HG03378 (cell line): ENCODE results near the gene SYNE4.

Experiments used
- ATAC-seq: cut with Tn5 transposase; IDR thresholded peaks from one replicate; pipeline ENCODE4 v1.9.1; 2021; ENCODE audit warnings: mild to moderate bottlenecking, moderate library complexity; ENCODE audit not compliant: unreplicated experiment

Gene SYNE4

DNA sequence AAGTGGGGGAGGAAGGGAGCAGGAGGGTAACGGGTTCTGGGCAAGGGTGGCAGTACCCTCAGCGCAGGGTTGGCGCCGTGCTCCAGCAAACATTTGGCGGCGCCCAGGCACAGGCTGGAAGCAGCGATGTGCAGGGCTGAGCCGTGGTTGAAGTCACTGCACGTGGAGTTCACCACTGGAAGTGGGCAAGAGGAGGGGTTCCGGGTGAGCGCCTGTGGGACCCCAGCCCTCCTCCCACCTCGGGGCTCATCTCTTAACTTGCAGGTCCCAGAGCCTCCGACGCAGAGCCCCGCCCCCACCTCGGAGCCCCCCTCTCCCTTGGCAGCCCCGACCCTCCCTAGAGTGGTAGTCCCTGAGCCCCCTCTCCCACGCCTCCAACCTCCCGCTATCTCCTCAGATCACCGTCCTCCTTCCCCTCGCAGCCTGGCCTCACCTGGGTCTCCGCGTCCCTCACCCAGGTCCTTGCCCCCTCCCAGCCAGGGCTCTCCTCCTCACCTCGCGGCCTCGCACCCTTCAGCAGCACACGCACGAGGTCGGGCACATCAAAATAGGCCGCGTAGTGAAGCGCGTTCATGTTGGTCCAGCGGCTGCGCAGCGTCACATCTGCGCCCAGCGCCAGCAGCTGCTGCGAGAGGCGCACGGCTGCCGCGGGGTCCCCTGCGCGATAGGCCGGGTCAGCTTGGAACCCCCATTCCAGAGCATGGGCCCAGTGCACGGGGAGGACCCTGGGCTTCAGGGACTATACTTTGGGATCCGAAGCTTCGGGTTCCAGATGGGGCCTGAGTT lies 17.7 kb upstream of the SYNE4 start:
- no peak for ATAC-seq

DNA sequence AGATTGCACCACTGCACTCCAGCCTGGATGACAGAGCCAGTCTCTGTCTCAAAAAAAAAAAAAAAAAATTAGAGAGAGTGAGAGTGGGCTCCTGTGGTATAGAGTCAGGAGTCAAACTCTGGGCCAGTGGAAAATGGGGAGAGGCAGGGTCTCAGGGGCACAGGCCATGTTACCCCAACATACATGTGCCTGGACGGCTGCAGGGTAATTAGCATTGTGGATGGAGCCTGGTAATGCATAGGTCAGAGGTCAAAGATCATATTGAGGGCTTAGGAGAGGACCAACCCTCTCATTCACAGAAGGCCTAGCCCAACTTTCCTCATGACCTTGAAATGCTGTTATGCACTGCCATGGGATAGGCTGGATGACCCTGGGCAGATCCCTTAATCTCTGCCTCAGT lies 16.9 kb upstream of the SYNE4 start:
- no peak for ATAC-seq

DNA sequence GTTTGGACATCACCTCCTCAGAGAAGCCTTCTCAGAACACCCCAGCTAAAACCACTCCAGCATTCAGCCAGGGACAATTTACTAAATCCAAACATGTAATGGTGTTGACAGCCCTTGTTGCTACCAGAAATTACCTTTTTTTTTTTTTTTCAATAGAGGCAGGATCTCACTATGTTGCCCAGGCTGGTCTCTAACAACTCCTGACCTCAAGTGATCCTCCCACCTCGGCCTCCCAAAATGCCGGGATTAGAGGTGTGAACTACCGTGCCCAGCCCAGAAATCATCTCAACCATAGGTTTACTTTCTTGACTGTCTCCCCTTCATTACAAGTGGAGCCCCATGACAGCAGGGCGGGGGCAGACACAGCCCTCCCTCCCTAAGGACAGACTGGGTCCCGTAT lies 14.8 kb upstream of the SYNE4 start:
- ATAC-seq = no peak

DNA sequence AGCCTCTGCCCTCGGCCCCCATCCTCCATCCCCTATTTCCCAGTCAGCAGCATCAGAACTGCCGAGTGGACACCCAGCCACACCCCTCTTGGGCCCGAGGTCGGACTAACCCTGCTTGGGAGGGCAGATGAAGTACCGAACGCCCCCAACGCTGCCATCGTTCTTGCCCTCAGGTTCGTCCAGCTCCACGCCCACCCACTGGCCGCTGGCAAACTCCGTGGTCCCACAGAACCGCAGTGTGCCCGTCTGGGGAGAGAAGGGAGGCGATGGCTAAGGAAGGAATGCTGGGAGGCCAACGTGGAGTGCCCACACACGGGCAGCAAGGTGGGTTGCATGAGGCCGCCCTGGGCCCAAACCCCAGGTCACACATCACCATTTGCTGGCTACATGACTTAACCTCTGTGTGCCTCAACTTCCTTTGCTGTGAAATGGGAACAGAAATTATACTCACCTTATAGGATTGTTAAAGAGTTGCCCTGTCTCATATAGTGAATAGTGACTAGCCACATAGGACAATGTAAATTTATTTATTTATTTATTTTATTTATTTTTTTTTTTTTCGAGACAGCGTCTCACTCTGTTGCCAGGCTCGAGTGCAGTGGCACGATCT lies 10.6 kb upstream of the SYNE4 start:
- no peak for ATAC-seq

DNA sequence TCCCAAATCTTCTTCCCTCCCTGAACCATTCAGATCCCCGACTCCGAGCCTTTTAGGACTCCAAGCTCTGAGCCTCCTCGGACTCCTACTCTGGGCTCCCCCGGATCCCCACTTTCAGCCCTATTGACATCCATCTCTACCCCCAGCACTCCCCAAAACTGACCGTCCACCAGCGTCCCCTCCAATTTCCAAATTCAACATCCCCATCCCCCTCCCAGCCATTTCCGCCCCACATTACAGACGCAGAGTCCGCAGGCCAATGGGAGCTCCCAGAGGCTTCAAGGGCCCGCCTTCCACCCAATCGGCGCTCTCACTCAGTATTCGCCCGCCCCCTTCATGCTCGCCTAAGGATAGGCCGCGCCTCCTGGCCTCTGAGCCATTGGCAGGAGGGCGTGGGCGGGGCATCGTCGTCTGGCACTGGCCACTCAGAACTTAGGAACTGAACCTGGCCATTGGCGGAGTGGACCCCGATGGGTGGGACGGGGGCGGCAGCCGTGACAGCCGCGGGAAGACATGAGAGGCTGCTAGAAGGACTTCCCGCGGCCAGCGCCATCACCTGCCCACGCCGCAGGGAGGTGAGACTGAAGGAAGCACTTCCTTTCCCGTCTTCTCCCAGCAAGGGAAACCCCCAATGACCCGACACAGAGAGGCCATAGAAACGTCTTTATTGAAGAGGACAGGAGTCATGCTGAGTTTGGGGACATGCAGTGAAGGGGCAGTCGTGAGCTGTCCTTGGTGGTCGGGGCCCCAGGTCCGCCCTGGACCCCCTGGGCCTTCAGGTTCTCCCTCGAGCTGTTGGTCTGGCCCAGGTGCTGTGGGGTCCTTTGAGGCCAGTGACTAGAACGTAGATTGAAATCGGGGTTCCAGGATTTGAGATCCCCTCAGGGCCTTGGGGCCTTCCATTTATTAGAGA lies 5.7 kb upstream of the SYNE4 start, which contains the start of gene ALKBH6:
ALKBH6 (minus strand) TSS at position 202 of the 913 bp plus-strand sequence. CDS start 816 bp downstream, outside the sequence.
- peak; percentile 93 for ATAC-seq

DNA sequence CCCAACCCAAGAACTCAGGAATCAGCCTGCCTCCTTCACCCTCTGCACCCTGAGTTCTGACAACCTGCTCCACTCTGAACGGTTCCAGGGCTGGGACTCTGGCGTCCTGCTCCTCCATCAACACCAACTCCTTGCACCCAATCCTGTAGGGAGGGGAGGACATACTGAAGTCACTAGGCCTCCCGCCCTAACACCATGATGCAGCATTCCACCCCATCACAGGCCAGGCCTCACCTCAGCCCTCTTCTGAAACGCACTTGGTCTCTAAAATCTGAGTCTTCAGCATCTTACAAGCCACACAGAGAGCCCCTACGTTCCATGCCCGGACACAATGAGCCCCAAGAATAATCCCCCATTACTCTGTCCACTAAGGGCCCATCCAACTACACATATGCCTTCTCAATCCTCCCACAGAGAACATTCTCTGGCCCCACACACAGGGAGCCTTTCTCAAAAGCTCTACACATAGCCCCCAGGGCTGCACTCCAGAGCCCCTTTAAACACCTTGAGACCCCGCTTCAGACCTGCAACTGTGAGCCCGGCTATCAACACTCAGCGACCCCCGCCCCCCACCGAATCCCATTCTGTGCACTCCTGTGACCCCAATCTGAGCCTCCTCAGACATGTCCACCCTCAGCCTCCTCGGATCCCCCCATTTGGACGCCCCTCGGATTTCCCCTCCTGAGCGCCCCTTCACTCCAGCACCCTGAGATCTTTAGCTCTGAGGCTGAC lies 4.8 kb upstream of the SYNE4 start:
- no peak for ATAC-seq

DNA sequence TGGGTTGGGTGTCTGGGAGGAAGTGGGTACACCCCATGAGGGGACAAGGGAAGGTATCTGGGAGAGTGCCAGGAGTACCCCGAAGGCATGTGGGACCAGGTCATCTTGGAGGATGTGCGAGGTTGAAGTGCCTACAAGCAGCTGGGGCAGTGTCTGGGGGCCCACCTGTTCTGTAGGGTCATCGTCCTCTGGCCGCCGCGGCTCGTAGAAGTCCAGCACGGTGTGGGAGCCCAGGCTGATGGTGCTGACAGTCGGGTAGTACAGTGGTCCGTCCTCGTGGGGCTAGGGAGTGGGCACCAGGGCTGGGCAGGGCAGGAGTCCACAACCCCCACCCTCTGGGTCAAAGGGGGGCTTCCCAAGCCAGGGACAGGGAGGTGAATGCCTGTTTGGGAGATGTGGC lies 1.8 kb upstream of the SYNE4 start:
- ATAC-seq = no peak

DNA sequence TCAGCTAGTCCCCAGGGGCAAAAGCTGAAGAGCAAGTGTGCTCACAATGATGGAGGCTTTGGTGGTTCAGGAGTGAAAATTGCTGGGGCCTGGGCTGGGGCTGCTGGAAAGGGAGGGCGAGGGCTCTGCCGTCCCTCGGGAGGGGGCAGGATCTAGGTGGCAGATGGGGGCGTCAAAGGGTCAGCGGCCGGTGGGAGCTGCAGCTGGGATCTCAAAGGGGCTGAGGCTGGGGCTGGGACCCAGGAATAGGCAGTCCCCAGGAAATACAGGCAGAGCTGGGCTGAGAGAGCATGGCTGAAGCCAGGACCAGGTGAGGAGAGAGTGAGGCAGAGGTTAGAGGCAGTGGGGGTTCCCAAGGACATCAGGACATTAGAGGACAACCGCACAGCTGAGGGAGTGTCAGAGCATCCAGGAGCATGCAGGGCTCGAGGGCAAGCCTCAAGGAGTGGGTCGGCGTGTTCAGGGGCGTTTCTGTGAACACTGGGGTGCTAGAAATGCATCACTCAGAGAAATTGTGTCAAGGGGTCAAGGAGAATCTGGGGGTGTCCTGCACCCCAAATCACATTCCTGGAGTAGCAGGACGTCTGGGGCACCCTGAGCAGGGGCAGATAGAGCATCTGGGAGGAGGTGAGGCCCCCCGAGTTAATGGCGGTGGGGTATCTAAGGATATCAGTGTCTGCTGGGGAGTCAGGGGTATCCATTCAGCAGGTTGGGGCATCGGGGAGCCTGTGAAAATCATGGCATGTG lies 1.2 kb upstream of the SYNE4 start:
- no peak for ATAC-seq

DNA sequence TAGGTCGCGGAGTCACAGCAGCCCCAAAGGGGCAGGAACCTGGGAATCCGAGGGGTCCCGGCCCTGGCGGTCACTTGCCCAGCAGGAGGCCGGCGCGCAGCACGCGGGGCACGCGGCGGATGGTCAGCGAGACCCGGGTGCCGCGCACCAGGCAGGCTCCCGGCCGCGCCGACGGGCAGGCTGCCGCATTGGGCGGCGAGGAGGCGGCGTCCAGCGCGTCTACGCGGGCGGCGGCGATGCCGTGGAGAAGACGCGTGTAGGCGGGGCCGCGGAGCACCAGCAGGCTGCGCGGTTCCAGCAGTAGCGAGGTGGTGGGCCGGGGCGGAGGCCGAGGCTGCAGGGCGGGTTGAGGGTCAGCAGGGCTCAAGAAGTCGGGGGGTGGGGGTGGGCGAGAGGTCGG lies 607 bp upstream of the SYNE4 start:
- ATAC-seq = no peak

DNA sequence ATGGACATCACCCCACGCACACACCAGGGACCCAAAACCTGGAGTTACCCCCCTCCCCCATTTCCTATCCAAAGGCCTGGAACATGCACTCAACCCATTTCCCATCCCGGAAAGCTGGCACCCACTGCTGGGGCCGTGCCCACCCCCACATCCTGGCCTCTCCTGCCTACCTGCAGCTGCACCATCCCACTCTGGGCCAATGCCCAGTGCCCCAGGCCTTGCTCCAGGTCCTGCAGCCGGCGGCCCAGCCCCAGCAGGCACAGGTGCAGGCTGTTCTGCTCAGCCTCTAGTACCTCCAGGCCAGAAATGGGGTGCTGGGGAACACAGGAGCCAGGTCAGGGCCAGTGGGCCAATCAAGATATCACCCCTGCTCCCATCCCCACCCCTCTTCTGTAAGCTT lies 1.7 kb downstream of the SYNE4 start:
- no peak for ATAC-seq

DNA sequence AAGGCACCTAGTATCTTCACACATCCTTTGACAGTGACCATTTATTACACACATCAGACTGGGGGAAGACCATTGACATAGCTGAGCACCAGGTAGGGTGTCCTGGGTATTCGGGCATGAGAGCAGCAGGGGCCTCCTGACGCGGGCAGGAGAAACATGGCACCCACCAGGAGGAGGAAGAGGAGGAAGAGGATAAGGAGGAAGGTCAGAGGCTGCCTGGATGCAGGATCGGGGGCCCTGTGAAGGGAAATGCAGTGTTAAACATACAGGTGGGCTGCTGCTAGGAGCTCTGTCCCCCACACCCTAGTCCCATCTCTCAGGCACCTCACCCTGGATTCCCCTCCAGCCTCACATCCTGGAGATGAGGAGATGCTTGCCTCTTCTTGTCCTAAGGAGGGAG lies 5.3 kb downstream of the SYNE4 start:
- ATAC-seq = no peak

DNA sequence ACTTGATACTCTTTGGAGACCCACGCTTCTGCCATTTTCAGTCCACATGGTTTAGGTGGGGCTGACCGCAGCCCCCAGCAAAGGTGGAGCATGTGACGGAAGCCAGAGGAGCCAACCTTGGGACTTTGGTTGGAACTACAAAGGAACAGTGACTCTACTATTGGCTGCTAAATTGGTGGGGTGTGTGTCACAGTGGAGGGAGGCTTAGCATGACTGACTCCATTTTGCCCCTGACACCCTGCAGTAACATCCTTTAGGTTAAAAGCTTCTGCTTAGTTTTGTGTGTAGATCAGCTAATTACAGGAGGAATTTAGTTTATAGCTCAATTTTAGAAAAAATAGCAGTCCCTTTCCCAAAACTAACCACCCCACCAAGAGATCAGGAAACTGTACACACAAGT lies 7.0 kb downstream of the SYNE4 start:
- no peak for ATAC-seq

DNA sequence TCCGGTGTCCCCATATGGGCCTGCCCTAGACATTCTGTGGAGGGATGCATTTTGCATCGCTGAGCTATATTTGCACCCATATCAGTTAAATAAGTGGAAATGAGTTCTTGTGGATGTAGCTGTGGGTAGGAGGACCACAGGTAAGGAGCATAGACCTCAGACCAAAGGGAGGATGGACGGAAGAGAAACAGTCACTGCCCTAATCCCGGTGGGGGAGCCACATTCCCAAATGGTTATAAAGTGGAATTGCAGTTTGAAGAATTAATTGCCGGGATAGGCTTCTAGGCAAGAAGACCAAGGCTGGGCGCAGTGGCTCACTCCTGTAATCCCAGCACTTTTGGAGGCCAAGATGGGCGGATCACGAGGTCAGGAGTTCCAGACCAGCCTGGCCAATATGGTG lies 11.8 kb downstream of the SYNE4 start:
- no peak for ATAC-seq

DNA sequence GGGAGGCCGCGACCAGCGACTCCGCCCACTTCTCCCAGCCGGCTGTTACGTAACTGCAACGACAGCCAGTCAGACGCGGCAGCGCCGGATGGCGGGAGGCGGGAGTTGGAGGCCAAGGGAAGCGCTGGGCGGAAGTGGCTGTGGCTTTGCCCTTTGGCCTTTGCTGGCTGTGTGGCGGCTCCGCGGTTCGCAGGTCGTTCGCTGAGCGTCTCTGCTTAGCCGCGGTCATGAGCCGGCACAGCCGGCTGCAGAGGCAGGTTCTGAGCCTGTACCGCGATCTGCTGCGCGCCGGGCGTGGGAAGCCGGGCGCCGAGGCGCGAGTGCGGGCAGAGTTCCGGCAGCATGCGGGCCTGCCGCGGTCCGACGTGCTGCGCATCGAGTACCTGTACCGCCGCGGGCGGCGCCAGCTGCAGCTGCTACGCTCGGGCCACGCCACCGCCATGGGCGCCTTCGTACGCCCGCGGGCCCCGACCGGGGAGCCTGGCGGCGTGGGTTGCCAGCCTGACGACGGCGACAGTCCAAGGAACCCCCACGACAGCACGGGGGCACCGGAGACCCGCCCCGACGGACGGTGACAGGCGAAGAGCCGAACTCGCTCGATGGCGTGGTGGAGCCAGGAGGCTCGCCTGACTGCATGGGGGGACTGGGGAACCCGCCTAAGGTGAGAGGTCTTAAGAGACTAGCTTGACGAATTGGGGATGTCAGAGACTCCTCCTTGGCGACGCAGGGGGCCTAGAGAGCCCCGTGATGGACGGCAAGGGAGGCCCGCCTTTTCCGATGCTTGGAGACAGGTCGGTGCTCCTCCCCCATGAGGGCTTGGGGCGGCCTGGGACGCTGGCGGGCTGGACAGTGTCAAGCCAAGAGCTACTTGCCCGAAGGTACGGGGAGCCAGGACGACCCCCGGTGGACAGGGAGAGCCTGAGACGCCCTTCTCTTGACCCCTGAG lies 13.3 kb downstream of the SYNE4 start, which contains the start of gene SDHAF1:
SDHAF1 (plus strand) TSS at position 141 of the 946 bp plus-strand sequence; CDS start at position 228, 87 bp downstream.
- peak; percentile 69 for ATAC-seq

DNA sequence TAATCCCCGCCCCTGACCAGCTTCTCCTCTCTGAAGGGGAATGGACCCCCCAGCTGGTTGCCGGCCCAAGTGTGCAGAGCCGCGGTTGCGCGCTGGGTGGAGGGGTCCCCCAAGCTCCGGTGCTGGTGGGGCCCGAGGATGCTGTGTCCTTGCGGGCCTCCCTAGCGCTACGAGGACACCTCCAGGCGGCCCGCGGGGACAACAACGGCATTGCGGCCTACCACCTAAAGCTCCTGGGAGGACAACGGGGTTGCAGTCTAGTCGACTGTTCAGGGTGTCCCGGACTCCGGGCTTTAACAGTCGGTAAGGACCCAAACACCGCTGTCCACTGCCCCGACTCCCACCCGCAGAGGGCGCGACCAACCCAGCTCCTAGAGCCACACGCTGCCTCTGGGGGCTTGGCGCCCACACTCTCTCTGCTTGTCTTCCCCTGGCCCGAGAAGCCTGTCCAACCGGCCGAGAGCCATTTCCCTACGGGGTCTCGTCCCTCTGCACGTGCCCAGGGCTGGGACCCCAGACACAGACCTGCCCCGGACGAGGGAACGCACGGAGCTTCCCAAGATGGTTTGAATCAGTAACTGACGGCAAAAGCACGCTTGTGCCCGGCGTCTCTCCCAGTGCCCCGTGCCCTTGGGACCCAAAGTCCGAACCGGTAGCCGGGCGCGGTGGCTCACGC lies 14.6 kb downstream of the SYNE4 start:
- ATAC-seq = no peak

DNA sequence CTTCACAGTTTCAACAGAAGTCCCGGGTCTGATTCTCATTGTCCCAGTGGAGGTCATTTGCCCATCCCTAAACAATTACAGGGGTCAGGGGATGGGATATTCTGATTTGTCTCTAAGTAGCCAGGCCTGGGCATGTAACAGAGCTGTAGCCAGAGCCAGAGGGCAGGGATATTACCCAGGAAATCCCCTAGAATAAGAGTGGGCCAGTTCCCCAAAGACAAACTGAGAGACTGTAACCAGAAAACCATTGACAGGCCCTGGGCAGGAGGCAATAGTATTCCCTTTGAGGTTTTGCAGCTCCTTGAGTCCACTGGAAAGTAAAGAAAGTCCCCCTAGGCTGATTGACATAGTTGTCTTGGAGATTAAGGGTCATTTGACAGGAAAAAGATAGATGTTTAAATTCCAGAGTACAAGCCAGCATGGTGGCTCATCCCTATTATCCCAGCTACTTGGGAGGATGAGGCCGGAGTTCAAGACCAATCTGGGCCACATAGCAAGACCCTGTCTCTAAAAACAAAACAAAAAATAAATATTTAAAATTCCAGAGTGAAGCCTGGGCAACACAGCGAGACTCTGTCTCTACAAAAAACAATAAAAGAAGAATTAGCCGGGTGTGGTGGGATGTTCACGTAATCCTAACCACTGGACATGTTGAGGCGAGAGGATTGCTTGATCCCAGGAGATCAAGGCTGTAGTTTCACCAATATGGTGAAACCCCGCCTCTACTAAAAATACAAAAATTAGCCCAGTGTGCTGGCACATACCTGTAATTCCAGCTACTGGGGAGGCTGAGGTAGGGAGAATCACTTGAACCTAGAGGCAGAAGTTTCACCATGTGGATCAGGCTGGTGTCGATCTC lies 15.5 kb downstream of the SYNE4 start:
- no peak for ATAC-seq

DNA sequence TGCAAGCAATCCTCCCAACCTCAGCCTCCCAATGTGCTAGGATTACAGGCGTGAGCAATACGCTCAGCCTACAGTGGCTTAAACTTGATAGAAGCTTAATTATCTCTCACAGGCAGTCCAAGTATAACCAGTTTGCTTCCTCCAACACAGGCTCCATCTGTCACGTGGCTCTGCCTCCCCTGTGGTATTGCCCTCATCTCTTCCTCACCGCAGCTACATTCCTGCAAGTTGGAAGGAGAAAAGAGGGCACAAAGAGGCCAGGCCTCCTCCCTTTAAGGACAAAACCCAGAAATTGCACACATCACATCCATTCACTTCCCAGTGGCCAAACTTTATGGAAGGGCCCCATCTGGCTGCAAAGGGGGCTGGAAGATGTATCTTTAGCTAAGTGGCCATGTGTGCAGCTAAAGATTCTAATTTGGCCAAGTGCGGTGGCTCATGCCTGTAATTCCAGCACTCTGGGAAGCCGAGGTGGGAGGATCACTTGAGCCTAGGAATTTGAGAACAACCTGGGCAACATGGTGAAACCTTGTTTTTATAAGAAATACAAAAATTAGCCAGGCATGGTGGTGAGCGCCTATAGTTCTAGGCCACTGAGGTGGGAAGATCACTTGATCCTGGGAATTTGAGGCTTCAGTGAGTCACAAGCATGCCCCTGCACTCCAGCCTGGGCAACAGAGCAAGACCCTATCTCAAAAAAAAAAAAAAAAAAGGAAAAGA lies 16.7 kb downstream of the SYNE4 start:
- ATAC-seq = no peak
